Measurements from ENCODE around the gene GAL3ST2.
A peak's percentile ranks its signal among the peaks of the same experiment; 100 is the strongest.

The GAL3ST2 gene

GRCh38 chr2:241842067-241842415 lies 65.4 kb downstream of the GAL3ST2 start:
- no peaks in the 10 kb centered on the region for H3K36me3 Mint-ChIP-seq
- H3K27ac Mint-ChIP-seq = no peak overlapping the region
- H3K4me1 Mint-ChIP-seq (ENCODE audit: low read depth) = peaks cover 28% of the 10 kb centered on the region
- peaks cover 3% of the 10 kb centered on the region for H3K27me3 Mint-ChIP-seq
- no peak overlapping the region for H3K4me3 Mint-ChIP-seq
- no peaks in the 10 kb centered on the region for H3K9me3 Mint-ChIP-seq (ENCODE audit: low read depth)

DNA sequence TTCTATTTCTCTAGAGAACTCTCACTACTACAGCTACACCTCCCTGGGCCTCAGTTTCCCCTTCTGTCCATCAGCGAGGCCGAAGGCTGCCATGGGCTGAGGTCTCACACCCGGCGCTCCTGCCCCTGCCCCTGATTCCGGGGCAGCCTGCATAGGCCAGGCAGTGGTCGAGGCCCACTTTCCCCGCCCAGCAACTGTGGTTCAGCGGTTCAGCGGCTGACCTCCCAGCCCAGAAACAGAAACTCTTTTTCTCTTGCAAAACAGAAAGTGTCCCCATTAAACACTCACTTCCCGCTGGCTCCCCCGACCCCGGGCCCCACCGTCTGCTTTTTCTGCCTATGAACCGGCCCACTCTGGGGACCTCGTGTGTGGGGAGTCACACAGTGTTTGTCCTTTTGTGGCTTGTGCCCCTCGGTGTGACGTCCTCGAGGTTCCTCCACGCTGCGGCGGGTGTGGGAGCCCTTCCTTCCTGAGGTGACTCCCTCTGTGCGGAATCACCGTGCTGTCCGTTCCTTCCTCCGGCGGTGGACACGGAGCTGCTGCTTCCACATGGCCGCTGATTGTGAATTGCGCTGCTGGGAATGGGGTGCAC lies 66.1 kb downstream of the GAL3ST2 start:
- Mint-ChIP-seq H3K4me1 (ENCODE audit: low read depth) (peaks cover 28% of the 10 kb centered on the region), H3K27ac (peak overlapping the region; percentile 81), H3K9me3 (ENCODE audit: low read depth) (no peaks in the 10 kb centered on the region), H3K27me3 (peaks cover 3% of the 10 kb centered on the region), H3K36me3 (no peaks in the 10 kb centered on the region), H3K4me3 (peak overlapping the region; percentile 70)

- Mint-ChIP-seq H3K27me3 (peaks cover 3% of the 10 kb centered on the region), H3K27ac (peak overlapping the region; percentile 81), H3K4me3 (peak overlapping the region; percentile 70), H3K9me3 (ENCODE audit: low read depth) (no peaks in the 10 kb centered on the region), H3K36me3 (no peaks in the 10 kb centered on the region), H3K4me1 (ENCODE audit: low read depth) (peaks cover 28% of the 10 kb centered on the region)
Observed at GRCh38 chr2:241843321-241844065, 66.9 kb downstream of the GAL3ST2 start.

GRCh38 chr2:241844066-241844728 lies 67.6 kb downstream of the GAL3ST2 start:
- H3K4me1 Mint-ChIP-seq (ENCODE audit: low read depth) = peaks cover 28% of the 10 kb centered on the region
- no peaks in the 10 kb centered on the region for H3K9me3 Mint-ChIP-seq (ENCODE audit: low read depth)
- peaks cover 3% of the 10 kb centered on the region for H3K27me3 Mint-ChIP-seq
- H3K27ac Mint-ChIP-seq = peak overlapping the region; percentile 62
- peak overlapping the region; percentile 55 for H3K4me3 Mint-ChIP-seq
- H3K36me3 Mint-ChIP-seq = no peaks in the 10 kb centered on the region

GRCh38 chr2:241844831-241845578 lies 68.4 kb downstream of the GAL3ST2 start:
- H3K27me3 Mint-ChIP-seq = peaks cover 3% of the 10 kb centered on the region
- peaks cover 28% of the 10 kb centered on the region for H3K4me1 Mint-ChIP-seq (ENCODE audit: low read depth)
- peak overlapping the region; percentile 34 for H3K27ac Mint-ChIP-seq
- H3K36me3 Mint-ChIP-seq = no peaks in the 10 kb centered on the region
- H3K9me3 Mint-ChIP-seq (ENCODE audit: low read depth) = no peaks in the 10 kb centered on the region
- H3K4me3 Mint-ChIP-seq = peak overlapping the region; percentile 55

- Mint-ChIP-seq H3K4me1 (ENCODE audit: low read depth) (peaks cover 28% of the 10 kb centered on the region), H3K36me3 (no peaks in the 10 kb centered on the region), H3K9me3 (ENCODE audit: low read depth) (no peaks in the 10 kb centered on the region), H3K27me3 (peaks cover 3% of the 10 kb centered on the region), H3K4me3 (peak overlapping the region; percentile 66), H3K27ac (peak overlapping the region; percentile 64)
Observed at GRCh38 chr2:241846406-241846805, 69.8 kb downstream of the GAL3ST2 start.

- Mint-ChIP-seq H3K4me3 (no peak overlapping the region), H3K9me3 (ENCODE audit: low read depth) (no peaks in the 10 kb centered on the region), H3K27ac (no peak overlapping the region), H3K27me3 (peaks cover 3% of the 10 kb centered on the region), H3K4me1 (ENCODE audit: low read depth) (peaks cover 20% of the 10 kb centered on the region), H3K36me3 (no peaks in the 10 kb centered on the region)
Observed at GRCh38 chr2:241848761-241849615, 72.4 kb downstream of the GAL3ST2 start.

DNA sequence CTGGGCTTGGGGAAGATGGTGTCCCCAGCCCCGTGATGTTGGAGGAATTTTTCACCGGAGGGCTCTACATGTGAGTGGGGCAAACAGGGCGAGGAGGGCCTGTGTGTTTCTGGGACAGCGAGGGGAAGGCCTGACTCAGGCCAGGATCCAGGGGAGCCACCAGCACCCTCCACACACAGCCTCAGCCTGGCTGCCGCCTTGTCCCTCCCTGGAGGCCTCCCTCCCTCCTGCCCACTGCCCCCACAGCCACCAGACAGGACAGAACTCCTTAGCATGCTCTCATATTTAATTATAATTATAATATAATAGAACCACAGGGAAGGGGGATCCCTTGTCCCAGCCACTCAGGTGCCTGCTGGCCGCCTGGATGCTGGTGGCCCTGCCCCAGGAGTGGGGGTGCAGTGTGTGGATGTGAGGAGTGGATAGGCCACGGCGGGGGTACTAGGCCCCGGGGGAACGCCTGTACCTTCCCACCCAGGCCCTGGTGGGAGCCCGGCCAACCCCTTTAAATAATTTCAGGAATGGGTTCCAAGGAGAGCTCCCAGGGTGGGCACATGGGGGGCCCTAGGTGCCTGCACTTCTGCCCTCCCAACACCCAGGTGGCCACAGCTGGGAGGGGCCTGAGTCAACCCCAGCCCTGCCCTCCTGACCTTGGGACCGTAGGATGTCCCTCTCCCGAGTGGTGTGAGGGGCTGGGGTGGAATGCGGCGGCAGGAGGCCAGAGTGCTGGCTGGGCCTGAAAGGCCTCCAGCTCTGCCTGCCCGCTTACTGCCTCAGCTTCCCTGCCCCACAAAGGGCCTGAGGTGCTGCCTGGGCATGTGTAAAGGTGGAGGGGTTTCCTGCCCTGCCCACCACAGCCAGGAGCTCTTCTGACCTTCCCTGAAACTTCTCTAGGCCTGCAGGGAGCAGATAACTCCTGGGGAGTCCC lies 73.3 kb downstream of the GAL3ST2 start:
- Mint-ChIP-seq H3K4me3 (no peak overlapping the region), H3K36me3 (no peaks in the 10 kb centered on the region), H3K27ac (no peak overlapping the region), H3K27me3 (peaks cover 3% of the 10 kb centered on the region), H3K4me1 (ENCODE audit: low read depth) (peaks cover 15% of the 10 kb centered on the region), H3K9me3 (ENCODE audit: low read depth) (no peaks in the 10 kb centered on the region)

DNA sequence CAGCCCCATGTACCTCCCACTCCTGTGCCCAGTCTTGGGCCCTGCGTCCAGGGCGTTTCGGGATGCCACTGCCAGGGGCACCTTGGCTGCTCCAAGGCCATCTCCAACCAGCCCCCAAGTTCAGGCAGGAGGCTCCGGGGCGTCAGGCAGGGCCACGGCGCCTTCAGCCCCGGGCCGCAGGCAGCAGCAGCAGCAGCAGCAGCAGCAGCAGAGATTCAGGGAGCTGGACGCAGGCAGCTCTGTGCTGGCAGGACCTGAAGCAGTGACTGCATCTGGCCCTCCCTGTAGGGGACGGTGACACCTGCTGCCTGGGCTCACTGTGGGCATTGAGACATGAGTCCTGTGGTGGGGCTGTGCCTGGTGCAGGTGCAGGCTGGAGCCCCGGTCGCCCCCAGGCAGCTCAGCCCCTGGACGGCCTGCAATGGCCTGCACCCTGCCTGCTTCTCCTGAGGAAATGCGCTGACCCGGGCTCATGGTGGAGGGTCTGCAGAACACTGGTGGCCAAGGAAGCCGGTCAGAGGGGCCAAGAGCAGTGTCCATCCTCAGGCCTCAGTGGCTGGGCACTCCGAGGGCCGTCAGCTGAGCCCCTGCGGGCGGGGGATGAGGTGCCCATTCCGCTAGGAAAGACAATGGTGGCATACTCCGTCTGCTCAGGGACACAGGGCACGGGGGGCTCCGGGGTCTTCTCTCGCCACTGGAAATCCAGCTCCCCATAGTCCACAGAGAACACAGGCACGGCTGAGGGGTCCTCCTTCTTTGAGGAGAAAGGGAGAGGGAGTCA lies 74.1 kb downstream of the GAL3ST2 start:
- H3K27ac Mint-ChIP-seq = no peak overlapping the region
- H3K36me3 Mint-ChIP-seq = no peaks in the 10 kb centered on the region

DNA sequence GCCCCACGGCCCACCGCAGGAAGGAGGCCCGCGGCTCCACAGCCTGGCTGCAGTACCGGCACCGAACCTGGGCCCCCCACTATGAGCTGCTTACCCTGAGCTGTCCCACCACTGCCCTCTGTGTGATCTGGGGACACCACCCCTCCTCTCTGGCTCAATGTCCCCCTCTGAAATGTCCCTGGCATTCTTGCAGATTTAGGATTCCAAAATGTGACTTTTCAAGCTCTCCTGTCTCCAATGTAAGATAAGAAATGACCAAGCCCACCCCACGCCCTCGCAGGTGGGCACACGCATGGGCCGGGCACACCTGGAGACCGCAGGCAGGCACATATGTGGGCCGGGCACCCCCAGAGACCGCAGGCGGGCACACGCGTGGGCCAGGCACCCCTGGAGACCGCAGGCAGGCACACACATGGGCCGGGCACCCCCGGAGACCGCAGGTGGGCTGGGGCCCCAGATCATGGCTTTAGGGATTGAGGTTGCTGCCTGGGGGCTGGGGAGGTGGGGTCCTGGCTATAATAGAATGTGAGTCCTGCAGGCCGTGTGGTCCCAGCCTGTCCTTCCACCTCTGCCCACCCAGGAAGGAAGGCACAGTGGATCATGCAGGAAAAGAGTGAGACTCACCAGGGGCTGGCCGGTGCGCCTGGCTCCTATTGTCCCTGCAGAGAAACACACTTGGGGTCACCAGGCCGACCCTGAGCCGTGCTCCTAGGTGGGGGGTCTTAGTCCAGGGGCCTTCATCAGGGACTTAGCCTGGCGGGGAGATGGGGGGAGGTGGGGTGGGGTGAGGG lies 74.9 kb downstream of the GAL3ST2 start:
- no peaks in the 10 kb centered on the region for H3K36me3 Mint-ChIP-seq
- no peak overlapping the region for H3K4me3 Mint-ChIP-seq
- no peaks in the 10 kb centered on the region for H3K9me3 Mint-ChIP-seq (ENCODE audit: low read depth)
- peaks cover under 1% of the 10 kb centered on the region for H3K27me3 Mint-ChIP-seq
- H3K27ac Mint-ChIP-seq = no peak overlapping the region
- H3K4me1 Mint-ChIP-seq (ENCODE audit: low read depth) = peaks cover 1% of the 10 kb centered on the region

More for the DNA sequence above, 74.1 kb downstream of the GAL3ST2 start:
- H3K27me3 Mint-ChIP-seq = peaks cover 3% of the 10 kb centered on the region
- H3K4me3 Mint-ChIP-seq = no peak overlapping the region
- H3K4me1 Mint-ChIP-seq (ENCODE audit: low read depth) = peaks cover 8% of the 10 kb centered on the region
- no peaks in the 10 kb centered on the region for H3K9me3 Mint-ChIP-seq (ENCODE audit: low read depth)

DNA sequence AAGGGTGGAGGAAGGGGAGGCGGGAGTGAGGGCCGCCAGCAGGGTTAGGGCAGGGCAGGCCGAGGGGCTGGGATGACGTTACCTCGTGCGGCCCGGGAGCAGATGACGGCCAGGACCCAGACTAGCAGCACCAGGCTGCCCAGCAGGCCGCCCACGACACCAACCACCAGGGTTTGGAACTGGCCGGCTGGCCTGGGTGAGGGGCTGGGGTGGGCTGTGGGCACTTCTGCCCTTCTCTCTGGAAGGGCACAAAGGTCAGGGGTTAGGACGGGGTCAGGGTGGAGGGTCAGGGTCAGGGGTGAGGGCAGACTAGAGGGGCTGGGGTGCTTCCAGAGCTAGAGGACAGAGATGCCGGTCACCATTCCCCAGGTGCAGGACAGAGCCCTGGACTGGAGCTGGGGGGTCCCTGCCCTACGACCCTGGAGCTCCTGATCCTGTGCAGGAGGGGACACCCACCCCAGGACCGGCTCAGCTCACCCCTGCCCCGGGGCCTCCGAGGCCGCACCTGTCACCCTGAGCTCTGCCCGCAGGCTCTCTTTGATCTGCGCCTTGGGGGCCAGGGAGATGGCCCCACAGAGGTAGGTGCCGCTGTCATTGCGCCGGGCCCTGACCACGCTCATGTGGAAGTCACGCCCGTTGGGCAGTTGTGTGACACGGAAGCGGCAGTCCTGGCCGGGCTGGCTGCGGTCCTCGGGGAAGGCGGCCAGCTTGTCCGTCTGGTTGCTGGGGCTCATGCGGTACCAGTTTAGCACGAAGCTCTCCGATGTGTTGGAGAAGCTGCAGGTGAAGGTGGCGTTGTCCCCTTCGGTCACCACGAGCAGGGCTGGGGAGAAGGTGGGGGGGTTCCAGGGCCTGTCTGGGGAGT lies 75.7 kb downstream of the GAL3ST2 start:
- no peaks in the 10 kb centered on the region for H3K9me3 Mint-ChIP-seq (ENCODE audit: low read depth)
- no peak overlapping the region for H3K4me3 Mint-ChIP-seq
- H3K27ac Mint-ChIP-seq = no peak overlapping the region
- H3K36me3 Mint-ChIP-seq = no peaks in the 10 kb centered on the region
- no peaks in the 10 kb centered on the region for H3K4me1 Mint-ChIP-seq (ENCODE audit: low read depth)
- H3K27me3 Mint-ChIP-seq = no peaks in the 10 kb centered on the region

All from activated naive CD8-positive, alpha-beta T cell (primary cell).